HG03108 (cell line): Measurements from ENCODE around the gene INPP5B.

Source experiments
- ATAC-seq: cut with Tn5 transposase; IDR thresholded peaks from one replicate; pipeline ENCODE4 v1.9.1; 2021; ENCODE audit warnings: moderate library complexity; ENCODE audit not compliant: unreplicated experiment

The INPP5B gene

GRCh38 chr1:37845049-37845646, 101.7 kb downstream of the INPP5B start:
- ATAC-seq = no peak

GRCh38 chr1:37844536-37844935, 102.3 kb downstream of the INPP5B start:
- ATAC-seq = no peak

GRCh38 chr1:37841652-37842051, 105.2 kb downstream of the INPP5B start:
- ATAC-seq = no peak

GRCh38 chr1:37840711-37841110, 106.1 kb downstream of the INPP5B start:
- no peak for ATAC-seq

GRCh38 chr1:37839676-37840075, 107.2 kb downstream of the INPP5B start:
- no peak for ATAC-seq

GRCh38 chr1:37836788-37837187, 110.1 kb downstream of the INPP5B start:
- ATAC-seq = no peak

GRCh38 chr1:37831809-37832208, 115.0 kb downstream of the INPP5B start:
- no peak for ATAC-seq

- ATAC-seq = no peak
Measured at GRCh38 chr1:37831109-37831508, 115.7 kb downstream of the INPP5B start.

- no peak for ATAC-seq
Measured at GRCh38 chr1:37828410-37829074, 118.3 kb downstream of the INPP5B start.

GRCh38 chr1:37825506-37825905, 121.3 kb downstream of the INPP5B start:
- ATAC-seq = no peak

- no peak for ATAC-seq
Measured at GRCh38 chr1:37824001-37824400, 122.9 kb downstream of the INPP5B start.

GRCh38 chr1:37822906-37823815, 123.7 kb downstream of the INPP5B start:
- ATAC-seq = no peak

GRCh38 chr1:37821481-37821880, 125.4 kb downstream of the INPP5B start:
- no peak for ATAC-seq

- ATAC-seq = no peak
Measured at GRCh38 chr1:37817481-37817880, 129.4 kb downstream of the INPP5B start.

GRCh38 chr1:37814252-37814651, 132.6 kb downstream of the INPP5B start:
- no peak for ATAC-seq

- ATAC-seq = no peak
Measured at GRCh38 chr1:37813529-37814145, 133.2 kb downstream of the INPP5B start.

GRCh38 chr1:37811027-37811655, 135.7 kb downstream of the INPP5B start:
- no peak for ATAC-seq
